ENCODE measurements around the gene CASZ1.

CASZ1 gene

GRCh38 chr1:10681296-10682107 is 114.9 kb downstream of the CASZ1 start:
- Histone ChIP-seq H3K9me3 (no peaks in the 10 kb centered on the region), H3K27me3 (no peaks in the 10 kb centered on the region), H3K4me3 (ENCODE audit: low read depth in 1 of 2, low read length in 1 of 2) (no peak overlapping the region), H3K36me3 (peaks cover 4% of the 10 kb centered on the region), H3K4me1 (ENCODE audit: control insufficient read depth in 1 of 2, insufficient read depth in 1 of 2, low read depth in 1 of 2, low read length in 1 of 2) (no peaks in the 10 kb centered on the region), H3K27ac (no peak overlapping the region)
- TF ChIP-seq CTCF (IDR thresholded peaks at IDR 0.05): no peak

- Histone ChIP-seq H3K4me1 (ENCODE audit: control insufficient read depth in 1 of 2, insufficient read depth in 1 of 2, low read depth in 1 of 2, low read length in 1 of 2) (no peaks in the 10 kb centered on the region), H3K36me3 (peaks cover 4% of the 10 kb centered on the region), H3K27me3 (no peaks in the 10 kb centered on the region), H3K4me3 (ENCODE audit: low read depth in 1 of 2, low read length in 1 of 2) (no peak overlapping the region), H3K27ac (no peak overlapping the region), H3K9me3 (no peaks in the 10 kb centered on the region)
- TF ChIP-seq CTCF (IDR thresholded peaks at IDR 0.05): no peak
These were observed 116.0 kb downstream of the CASZ1 start for GRCh38 chr1:10680487-10680886.

DNA sequence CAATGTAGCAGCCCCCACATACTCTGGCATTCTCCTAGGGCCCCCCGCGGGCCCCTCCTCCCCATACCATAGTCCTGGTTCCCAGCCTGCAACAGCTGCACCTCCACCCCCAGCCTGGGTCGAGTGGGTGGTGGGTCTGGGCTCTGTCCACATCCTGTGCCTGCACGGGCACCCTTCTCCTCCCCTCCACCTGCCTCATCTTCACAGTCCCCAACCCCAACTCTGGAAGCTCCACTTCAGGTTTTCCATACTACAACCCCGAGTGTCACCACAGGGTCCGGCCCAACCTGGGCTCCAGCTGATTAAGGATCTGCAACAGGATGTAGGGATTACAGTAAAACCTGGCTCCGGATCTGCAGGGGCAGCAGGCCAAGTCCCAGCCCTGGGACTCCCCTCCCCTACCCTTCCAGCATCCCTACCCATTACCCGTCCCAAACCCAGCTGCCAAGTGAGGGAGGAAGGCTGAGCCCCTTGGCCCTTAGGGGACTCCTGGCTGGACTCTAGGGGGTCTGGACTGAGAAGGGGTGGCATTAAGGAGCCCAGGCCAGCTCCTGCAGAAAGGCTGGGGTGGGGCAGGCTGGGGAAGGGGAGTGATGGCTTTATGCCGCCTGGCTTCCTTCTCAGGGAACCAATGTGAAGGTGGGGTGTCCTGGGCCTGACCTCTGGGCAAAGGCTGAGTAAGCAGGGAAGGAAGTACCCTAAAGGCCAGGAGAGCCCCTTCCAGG is 116.8 kb downstream of the CASZ1 start:
- Histone ChIP-seq H3K4me1 (ENCODE audit: control insufficient read depth in 1 of 2, insufficient read depth in 1 of 2, low read depth in 1 of 2, low read length in 1 of 2) (no peaks in the 10 kb centered on the region), H3K27me3 (no peaks in the 10 kb centered on the region), H3K36me3 (peaks cover 4% of the 10 kb centered on the region), H3K9me3 (no peaks in the 10 kb centered on the region), H3K27ac (no peak overlapping the region), H3K4me3 (ENCODE audit: low read depth in 1 of 2, low read length in 1 of 2) (no peak overlapping the region)
- no peak for TF ChIP-seq CTCF (IDR thresholded peaks at IDR 0.05)

DNA sequence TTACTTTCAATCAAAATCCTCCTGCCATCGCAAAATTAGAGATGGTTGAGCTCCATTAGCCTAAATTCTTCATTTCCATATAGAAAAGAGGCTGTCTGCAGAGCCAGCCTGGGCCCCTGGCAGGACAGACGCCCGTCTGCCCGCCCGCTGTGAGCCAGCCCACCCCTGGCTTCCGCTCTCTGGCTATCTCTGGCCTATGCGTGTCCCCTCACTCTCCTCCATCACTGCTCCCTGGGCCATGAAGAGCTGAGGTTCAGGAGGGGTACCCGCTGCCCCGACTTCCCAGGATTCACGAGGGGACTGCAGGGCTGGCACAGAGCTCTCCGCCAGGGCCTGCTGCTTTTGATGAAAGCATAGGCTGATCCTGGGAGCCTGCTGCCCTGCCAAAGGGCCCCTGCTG is 117.6 kb downstream of the CASZ1 start:
- Histone ChIP-seq H3K27me3 (no peaks in the 10 kb centered on the region), H3K4me3 (ENCODE audit: low read depth in 1 of 2, low read length in 1 of 2) (no peak overlapping the region), H3K36me3 (peaks cover 4% of the 10 kb centered on the region), H3K27ac (no peak overlapping the region), H3K9me3 (no peaks in the 10 kb centered on the region), H3K4me1 (ENCODE audit: control insufficient read depth in 1 of 2, insufficient read depth in 1 of 2, low read depth in 1 of 2, low read length in 1 of 2) (no peaks in the 10 kb centered on the region)
- TF ChIP-seq CTCF (IDR thresholded peaks at IDR 0.05): no peak

- Histone ChIP-seq H3K4me3 (ENCODE audit: low read depth in 1 of 2, low read length in 1 of 2) (no peak overlapping the region), H3K4me1 (ENCODE audit: control insufficient read depth in 1 of 2, insufficient read depth in 1 of 2, low read depth in 1 of 2, low read length in 1 of 2) (no peaks in the 10 kb centered on the region), H3K27ac (no peak overlapping the region), H3K36me3 (no peaks in the 10 kb centered on the region), H3K27me3 (no peaks in the 10 kb centered on the region), H3K9me3 (no peaks in the 10 kb centered on the region)
- TF ChIP-seq CTCF (IDR thresholded peaks at IDR 0.05): no peak
These were observed 118.0 kb downstream of the CASZ1 start for GRCh38 chr1:10678402-10678801.
